ENCODE measurements around the gene INPP5D. TPM values are rescaled to one million over a fixed set of nuclear protein-coding genes. Genes with fewer than 3 reads are reported as not detected.

Gene INPP5D
- total RNA-seq, 4 donors from 2014 or later: 8.0 to 12.5 (median 11.9) TPM

DNA sequence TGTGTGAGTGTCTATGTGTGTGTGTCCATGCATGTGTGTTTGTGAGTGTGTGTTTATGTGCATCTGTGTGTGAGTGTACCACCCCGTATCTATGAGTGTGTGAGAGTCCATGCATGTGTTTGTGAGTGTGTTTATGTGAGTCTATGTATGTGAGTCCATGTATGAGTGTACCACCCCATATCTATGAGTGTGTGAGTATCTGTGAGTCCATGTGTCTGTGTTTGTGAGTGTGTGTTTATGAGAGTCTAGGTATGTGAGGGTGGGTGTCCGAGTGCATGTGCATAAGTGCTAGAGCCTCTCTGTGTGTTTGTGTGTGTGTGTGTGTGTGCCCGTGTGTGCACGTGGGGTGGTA lies 105.4 kb downstream of the INPP5D start:
- Histone ChIP-seq H3K4me1 (peaks cover 0 to 3% (median 0%) of the 10 kb centered on the region in 4 donors), H3K36me3 (peaks cover 0 to 30% (median 10%) of the 10 kb centered on the region in 4 donors), H3K9me3 (no peaks in the 10 kb centered on the region), H3K27me3 (peaks cover 0 to 9% (median 0%) of the 10 kb centered on the region in 4 donors), H3K27ac (replicated peaks in 1 of 4) (no peak overlapping the region), H3K4me3 (no peak overlapping the region)
- 81% methylated on average over 4 of the region's 4 CpGs for WGBS
- intact Hi-C loops (cut with DNase I): no loop called here
- no peak for DNase-seq (ENCODE audit: extremely low spot score)
- TF ChIP-seq, protein P1, sequence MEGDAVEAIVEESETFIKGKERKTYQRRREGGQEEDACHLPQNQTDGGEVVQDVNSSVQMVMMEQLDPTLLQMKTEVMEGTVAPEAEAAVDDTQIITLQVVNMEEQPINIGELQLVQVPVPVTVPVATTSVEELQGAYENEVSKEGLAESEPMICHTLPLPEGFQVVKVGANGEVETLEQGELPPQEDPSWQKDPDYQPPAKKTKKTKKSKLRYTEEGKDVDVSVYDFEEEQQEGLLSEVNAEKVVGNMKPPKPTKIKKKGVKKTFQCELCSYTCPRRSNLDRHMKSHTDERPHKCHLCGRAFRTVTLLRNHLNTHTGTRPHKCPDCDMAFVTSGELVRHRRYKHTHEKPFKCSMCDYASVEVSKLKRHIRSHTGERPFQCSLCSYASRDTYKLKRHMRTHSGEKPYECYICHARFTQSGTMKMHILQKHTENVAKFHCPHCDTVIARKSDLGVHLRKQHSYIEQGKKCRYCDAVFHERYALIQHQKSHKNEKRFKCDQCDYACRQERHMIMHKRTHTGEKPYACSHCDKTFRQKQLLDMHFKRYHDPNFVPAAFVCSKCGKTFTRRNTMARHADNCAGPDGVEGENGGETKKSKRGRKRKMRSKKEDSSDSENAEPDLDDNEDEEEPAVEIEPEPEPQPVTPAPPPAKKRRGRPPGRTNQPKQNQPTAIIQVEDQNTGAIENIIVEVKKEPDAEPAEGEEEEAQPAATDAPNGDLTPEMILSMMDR (IDR thresholded peaks at IDR 0.05): no peak

DNA sequence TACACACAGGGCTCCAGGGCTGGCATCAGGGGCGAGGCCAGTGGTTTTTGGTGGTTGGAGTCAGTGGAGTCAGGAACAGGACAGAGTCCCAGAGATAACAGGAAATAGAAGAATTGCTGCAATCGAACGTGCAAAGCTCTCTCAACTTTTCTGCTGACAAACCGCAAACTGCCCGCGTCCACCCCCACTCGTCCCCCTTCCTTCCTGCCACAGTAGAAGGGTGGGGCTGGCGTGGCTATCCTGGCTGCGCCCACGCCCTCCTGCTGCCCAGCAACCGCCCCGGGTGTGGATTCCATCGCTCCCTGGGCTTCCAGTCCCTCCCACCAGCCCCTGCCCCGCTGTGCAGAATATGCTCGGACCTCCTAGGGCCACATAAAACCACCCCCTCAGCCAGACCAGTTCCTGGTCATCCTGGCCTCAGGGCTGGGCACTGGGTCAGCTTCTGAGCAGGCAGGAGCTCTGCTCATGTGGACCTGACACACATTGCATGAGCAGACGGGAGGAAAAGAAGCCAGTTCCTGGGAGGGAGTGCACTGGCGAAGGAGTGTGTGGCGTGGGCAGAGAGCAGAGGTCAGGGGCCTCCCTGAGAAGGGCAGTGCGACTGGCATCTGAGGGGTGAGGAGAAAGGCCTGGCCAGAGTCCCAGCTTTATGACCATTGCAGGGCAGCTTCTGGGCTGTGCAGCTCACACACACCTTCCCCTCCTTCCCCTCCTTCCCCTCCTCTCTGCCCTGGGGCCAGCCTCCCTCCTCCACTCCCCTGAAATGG lies 105.9 kb downstream of the INPP5D start:
- Histone ChIP-seq H3K4me1 (peaks cover 0 to 3% (median 0%) of the 10 kb centered on the region in 4 donors), H3K27me3 (peaks cover 0 to 9% (median 0%) of the 10 kb centered on the region in 4 donors), H3K9me3 (no peaks in the 10 kb centered on the region), H3K36me3 (peaks cover 0 to 30% (median 10%) of the 10 kb centered on the region in 4 donors), H3K27ac (replicated peaks in 1 of 4) (no peak overlapping the region), H3K4me3 (no peak overlapping the region)
- intact Hi-C loops (cut with DNase I): no loop called here
- no peak for DNase-seq (ENCODE audit: extremely low spot score)
- no peak for TF ChIP-seq POLR2AphosphoS5 (IDR thresholded peaks at IDR 0.05)
- TF ChIP-seq EP300 (IDR thresholded peaks at IDR 0.05): no peak
- no peak for TF ChIP-seq POLR2A (IDR thresholded peaks at IDR 0.05; ENCODE audit: low read depth)
- TF ChIP-seq, protein P1 (IDR thresholded peaks at IDR 0.05): no peak
- 62% methylated on average over 17 of the region's 19 CpGs for WGBS

DNA sequence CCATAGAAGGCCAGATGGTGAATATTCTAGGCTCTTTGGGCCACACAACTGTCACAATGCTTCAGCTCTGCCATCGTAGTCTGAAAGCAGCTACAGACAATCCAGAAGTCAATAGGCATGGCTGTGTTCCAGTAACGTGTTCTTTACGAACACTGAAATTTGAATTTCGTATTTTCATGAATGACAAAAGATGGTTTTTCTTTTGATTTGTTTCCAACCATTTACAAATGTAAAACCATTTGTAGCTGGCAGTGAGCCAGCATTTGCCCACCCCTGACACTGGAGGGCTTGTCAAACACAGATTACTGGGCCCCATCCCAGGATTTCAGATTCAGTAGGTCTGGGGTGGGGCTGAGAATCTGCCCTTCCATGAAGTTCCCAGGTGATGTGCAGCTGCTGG lies 108.3 kb downstream of the INPP5D start:
- Histone ChIP-seq H3K27me3 (peaks cover 0 to 9% (median 0%) of the 10 kb centered on the region in 4 donors), H3K36me3 (peaks cover 0 to 39% (median 11%) of the 10 kb centered on the region in 4 donors), H3K27ac (replicated peaks in 1 of 4) (no peak overlapping the region), H3K4me3 (no peak overlapping the region), H3K9me3 (no peaks in the 10 kb centered on the region), H3K4me1 (no peaks in the 10 kb centered on the region)
- intact Hi-C loops (cut with DNase I): no loop called here
- DNase-seq (ENCODE audit: extremely low spot score): no peak
- WGBS: 89% methylated on average over 4 of the region's 4 CpGs
- TF ChIP-seq POLR2A (IDR thresholded peaks at IDR 0.05; ENCODE audit: low read depth) (no peak), POLR2AphosphoS5 (IDR thresholded peaks at IDR 0.05) (no peak), EP300 (IDR thresholded peaks at IDR 0.05) (no peak)
- TF ChIP-seq, protein P1 (IDR thresholded peaks at IDR 0.05): no peak

DNA sequence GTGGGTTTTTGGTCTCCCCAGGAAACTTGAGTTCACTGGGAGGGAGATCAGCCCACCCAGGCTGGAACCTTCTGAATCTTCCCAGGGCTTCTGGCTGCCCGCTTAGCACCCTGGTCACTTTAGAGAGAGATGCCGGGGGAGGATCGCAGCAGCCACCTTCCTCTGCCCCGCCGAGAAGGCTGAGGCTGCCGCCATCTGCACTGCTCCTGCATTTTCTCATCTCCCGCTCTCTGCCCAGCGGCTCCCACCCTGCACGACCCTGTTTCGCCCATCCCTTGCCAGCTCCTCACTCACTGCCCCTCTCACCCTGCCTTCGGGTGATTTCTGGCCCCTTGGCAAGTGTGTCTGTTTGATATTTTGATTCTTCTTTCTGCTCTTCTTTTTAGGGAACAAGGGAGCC lies 108.8 kb downstream of the INPP5D start:
- TF ChIP-seq, protein P1 (IDR thresholded peaks at IDR 0.05): no peak
- no peak for TF ChIP-seq EP300 (IDR thresholded peaks at IDR 0.05)
- TF ChIP-seq POLR2AphosphoS5 (IDR thresholded peaks at IDR 0.05): no peak
- TF ChIP-seq POLR2A (IDR thresholded peaks at IDR 0.05; ENCODE audit: low read depth): no peak
- H3K27ac ChIP-seq (replicated peaks in 1 of 4): no peak overlapping the region
- H3K4me1 ChIP-seq: no peaks in the 10 kb centered on the region
- intact Hi-C loops (cut with DNase I): no loop called here
- DNase-seq (ENCODE audit: extremely low spot score): no peak
- H3K27me3 ChIP-seq: peaks cover 0 to 9% (median 0%) of the 10 kb centered on the region in 4 donors
- 89% methylated on average over 11 of the region's 11 CpGs for WGBS
- peaks cover 0 to 39% (median 11%) of the 10 kb centered on the region in 4 donors for H3K36me3 ChIP-seq
- H3K4me3 ChIP-seq: no peak overlapping the region
- H3K9me3 ChIP-seq: no peaks in the 10 kb centered on the region
